B cell (primary cell): Measurements from ENCODE around the gene QRICH2.

Experiments used
- CTCF ChIP-seq: fragments of 200-600 bp; IDR thresholded peaks from one replicate; pipeline ENCODE4 v1.8.0; 2022; ENCODE audit warnings: antibody characterized with exemption, mild to moderate bottlenecking
- EZH2 ChIP-seq: IDR thresholded peaks from 2 replicates; pipeline ENCODE4 v1.6.1; 2012; ENCODE audit warnings: borderline replicate concordance, low read depth, mild to moderate bottlenecking, moderate library complexity, low read length; ENCODE audit not compliant: insufficient read depth, poor library complexity, severe bottlenecking

GRCh38 chr17:76341301-76341700, 33.2 kb upstream of the QRICH2 start:
- TF ChIP-seq CTCF (no peak), EZH2 (no peak)
